Bone marrow (tissue), 2 donors: ENCODE data around the gene CACNA1C.

Experiments
- DNase-seq, 2 donors: peaks; one replicate each; lab custom pipeline; 2025; lab: John Stamatoyannopoulos, UW

The CACNA1C gene

GRCh38 chr12:2393016-2393415 lies 340.2 kb downstream of the CACNA1C start:
- no peak for DNase-seq

GRCh38 chr12:2393996-2394395 lies 341.2 kb downstream of the CACNA1C start:
- DNase-seq: no peak

GRCh38 chr12:2395354-2395977 lies 342.7 kb downstream of the CACNA1C start:
- DNase-seq: peak in 1 of 2 donors; percentile 7

DNA sequence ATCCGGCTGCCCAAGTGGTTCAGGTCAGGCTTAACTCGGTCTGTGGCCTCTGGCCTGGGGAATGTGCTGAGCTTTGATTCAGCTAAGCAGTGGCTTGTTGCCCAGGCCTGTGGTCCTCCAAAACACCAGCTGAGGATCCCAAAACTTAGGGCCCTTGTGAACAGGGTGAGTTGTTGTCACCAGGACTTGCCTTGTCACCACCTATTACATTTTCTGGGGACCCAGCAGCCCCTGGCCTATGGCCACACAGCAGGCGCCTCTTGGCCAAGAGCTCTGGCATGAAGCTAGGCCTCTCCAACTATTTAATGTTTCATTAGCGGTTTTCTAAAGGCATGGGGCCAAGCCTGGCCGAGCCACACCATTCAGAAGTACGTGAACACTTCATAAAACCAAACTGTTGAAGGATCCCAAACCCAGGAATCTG lies 343.7 kb downstream of the CACNA1C start:
- no peak for DNase-seq

DNA sequence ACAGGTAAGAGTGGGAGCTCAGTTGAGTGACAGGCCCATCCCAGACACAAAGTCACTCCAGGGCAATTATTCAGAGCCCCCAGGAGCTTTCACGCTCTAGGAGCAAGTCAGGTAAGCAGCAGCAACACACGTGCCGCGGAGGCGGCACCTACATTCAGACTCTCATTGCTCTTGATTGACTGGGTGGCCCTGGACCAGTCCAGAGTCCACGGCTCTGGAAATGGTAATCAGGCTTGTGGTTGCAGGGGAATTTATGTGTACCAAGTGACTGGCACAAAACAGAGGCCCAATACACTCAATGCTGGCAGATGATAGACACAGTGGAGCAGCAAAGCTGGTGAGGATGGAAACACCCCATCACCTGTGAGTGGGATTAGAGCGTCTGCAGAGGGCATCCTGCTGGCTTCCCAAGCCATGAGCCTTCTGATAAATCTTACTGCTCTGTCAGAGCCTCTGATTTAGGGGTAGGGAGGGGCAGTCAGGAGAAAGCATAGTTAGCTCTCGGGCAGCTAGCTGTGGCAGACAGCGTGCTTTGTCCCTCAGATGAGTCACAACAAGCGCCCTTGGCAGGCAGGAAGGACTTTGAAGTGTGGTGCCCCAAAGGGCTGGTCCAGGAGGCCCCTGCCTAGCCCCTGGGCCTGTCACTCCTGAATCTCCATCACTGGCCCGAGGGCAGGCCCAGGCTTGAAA lies 344.7 kb downstream of the CACNA1C start:
- DNase-seq: no peak

DNA sequence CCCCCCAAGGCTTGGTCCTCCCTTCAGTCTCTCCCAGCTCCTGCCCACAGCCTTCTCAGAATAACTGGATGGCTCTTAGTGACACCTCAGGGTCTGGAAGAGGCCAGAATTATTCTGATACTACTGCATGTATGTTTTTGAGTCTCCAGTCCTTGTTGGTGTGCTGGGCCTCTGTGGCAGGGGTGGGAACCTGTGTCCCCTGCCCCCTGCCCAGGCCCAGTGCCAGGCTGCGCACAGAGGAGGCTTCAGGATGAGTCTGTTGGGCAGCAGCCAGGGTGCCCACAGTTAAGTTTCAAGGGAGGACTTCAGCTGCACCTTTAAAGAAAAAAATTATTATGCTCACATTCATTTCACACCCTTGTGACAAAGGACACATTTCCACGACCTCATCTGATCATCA lies 348.3 kb downstream of the CACNA1C start:
- no peak for DNase-seq

GRCh38 chr12:2402073-2402579 lies 349.3 kb downstream of the CACNA1C start:
- DNase-seq: no peak

GRCh38 chr12:2403221-2403976 lies 350.6 kb downstream of the CACNA1C start:
- DNase-seq: no peak

- DNase-seq: no peak
Observed at GRCh38 chr12:2405039-2405438, 352.3 kb downstream of the CACNA1C start.

DNA sequence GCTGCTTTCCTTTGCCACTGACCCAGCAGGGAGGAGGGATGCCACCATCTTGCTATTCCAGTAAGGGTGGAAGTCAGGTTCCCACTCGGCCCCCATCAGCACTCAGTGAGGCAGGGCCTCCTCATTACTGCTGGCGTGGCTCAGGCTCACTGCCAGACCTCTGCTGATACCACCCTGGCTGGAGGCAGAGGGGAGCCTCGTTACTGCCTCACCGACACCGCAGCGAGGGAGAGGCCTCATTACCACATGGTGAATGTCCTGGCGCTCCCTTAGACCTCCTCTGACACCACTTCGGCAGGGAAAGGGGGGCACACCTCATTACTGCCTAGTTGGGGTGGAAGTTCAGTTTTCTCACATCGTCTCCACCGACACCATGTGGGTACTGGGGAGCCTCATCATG lies 354.1 kb downstream of the CACNA1C start:
- no peak for DNase-seq

- DNase-seq: no peak
Observed at GRCh38 chr12:2408262-2408661, 355.5 kb downstream of the CACNA1C start.

- DNase-seq: no peak
Observed at GRCh38 chr12:2409656-2410265, 357.0 kb downstream of the CACNA1C start.

DNA sequence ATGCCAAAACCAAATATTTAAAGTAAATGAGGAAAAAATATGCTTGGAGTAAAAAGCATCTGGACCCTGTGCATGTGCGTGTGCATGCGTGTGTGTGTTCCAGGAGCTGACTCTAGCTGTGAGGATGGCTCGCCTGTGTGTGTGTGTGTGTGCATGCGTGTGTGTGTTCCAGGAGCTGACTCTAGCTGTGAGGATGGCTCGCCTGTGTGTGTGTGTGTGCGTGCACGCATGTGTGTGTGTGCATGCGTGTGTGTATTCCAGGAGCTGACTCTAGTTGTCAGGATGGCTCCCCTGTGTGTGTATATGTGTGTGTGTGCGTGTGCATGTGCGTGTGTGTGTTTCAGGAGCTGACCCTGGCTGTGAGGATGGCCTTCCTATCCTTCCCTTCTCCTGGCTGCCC lies 357.7 kb downstream of the CACNA1C start:
- no peak for DNase-seq

DNA sequence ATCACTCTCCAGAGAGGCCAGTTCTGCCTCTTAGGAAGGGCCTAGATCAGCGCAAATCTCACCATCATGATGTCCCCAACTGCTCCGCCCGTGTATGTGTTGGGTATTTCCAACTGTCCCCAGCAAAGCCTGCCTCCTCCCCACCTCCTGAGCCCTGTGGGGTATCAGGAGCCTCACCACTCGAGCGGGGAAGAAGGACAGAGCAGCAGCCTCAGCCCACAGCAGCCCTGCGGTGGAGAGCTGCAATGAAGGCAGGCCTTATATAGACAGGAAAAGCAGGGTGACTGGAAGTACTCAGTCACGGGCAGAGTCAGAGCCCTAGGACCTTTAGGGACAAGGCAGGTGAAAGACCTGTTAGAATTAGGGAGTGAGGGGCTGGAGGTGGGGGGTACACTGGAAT lies 358.2 kb downstream of the CACNA1C start:
- DNase-seq: no peak

GRCh38 chr12:2411616-2412304 lies 359.0 kb downstream of the CACNA1C start:
- DNase-seq: no peak

- DNase-seq: no peak
Observed at GRCh38 chr12:2412305-2412643, 359.5 kb downstream of the CACNA1C start.

DNA sequence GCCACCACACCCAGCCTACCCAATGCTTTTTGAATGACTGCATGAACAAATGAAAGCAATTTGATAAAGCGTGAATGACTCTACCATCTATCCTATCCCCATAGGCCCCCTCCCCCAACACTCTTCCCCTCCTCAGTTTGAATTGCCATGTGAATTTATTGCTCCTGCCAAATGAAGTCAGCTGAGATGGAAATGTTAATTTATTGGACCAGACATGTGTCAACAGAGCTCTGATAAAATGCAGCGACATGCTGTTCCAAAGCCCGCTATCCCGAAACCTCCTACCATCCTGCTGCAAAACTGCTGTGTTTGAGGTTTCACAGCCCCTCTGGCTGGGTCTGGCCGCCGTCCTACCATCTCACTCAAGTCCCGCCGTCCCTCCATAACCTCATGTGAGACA lies 360.5 kb downstream of the CACNA1C start:
- DNase-seq: no peak

GRCh38 chr12:2413999-2414792 lies 361.4 kb downstream of the CACNA1C start:
- no peak for DNase-seq

DNA sequence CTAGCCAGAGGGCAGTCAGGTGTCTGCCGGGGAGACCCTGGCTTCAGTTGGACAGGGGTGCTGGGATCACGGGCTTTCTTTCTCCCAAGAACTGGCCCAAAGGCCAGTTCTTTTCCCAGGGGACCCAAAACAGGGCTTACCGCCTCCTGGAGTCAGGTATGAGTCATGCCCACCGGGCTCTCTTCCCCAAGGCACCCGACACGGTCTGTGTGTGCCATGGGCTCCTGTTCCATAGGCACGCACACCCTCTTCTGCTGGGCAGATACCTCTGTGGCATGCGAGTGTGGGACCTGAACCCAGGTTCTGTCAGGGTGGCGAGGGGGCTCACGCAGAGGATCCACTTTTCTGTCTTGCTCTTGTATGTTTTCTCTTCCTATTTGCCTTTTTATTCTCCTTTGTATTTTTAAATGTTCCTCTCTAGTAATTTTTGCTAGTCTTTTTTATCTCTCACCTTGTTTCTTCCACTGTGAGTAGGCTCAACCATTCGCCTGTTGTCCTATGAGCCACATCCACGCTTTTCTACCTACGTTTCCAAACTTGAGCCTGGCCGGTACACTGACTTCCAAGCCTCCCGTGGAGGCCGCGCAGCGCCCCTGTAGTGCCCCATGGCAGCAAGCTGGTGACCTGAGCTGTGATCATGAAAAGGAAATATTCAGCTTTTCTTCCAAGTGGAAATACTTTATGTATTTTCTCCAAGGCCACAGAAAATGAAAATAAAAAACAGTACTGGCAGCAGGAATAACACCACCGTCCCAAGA lies 362.2 kb downstream of the CACNA1C start:
- no peak for DNase-seq

- DNase-seq: no peak
Observed at GRCh38 chr12:2415568-2415944, 362.8 kb downstream of the CACNA1C start.

DNA sequence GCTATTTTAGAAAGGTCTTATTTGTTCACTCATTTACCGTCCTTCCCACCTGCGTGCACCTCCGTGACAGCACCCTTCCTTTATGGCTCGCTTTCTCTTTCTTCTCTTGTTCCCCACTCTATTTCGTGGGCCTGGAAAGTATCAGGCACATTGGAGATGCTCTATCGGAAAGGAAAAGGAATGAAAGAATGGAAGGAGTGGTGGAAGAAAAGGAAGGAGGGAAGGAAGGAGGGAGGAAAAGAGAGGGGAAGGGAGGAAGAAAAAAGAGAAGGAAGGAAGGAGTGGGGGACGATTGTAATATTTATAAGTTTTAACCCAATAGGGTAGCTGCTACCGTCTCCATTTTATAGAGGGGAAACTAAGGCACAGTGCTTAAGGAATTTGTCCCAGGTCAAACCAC lies 363.4 kb downstream of the CACNA1C start:
- DNase-seq: no peak
